Gastrocnemius medialis (tissue), 4 donors: ENCODE measurements around the gene HLA-E. TPM values are rescaled to one million over a fixed set of nuclear protein-coding genes. Genes with fewer than 3 reads are reported as not detected.
"Not testable (repeated sequence)": the region's sequence is repeated elsewhere in the genome, so short reads cannot be mapped to it uniquely, and the experiment has no call there.

Experiments used
- ATAC-seq, 2 donors: fragments of 150-250 bp; one replicate each; pipeline ENCODE4 v1.9.1; 2016
- DNase-seq, 2 donors: peaks; one replicate each; pipeline ENCODE4 v3.0.0-alpha.2; 2019
- H3K27ac ChIP-seq, 4 donors: fragments of 200-600 bp; sonication (generic); 1 replicate in 1 of 4; 2 replicates in 3 of 4; pipeline ENCODE4 v1.5.1; 2016 to 2018; ENCODE audit warnings: mild to moderate bottlenecking in 2 of 4, moderate library complexity in 1 of 4
- H3K27me3 ChIP-seq, 3 donors: fragments of 200-600 bp; sonication (generic) in 2 of 3; 1 replicate in 1 of 3; 2 replicates in 2 of 3; pipeline versions ENCODE4 v1.5.1 to v1.6.0; 2016 to 2019; ENCODE audit warnings: mild to moderate bottlenecking in 1 of 3, moderate library complexity in 1 of 3
- H3K36me3 ChIP-seq, 2 donors: fragments of 200-600 bp; sonication (generic) in 1 of 2; one replicate each; pipeline ENCODE4 v1.5.1; 2017 to 2018
- H3K4me1 ChIP-seq, 2 donors: fragments of 200-600 bp; sonication (generic) in 1 of 2; one replicate each; pipeline ENCODE4 v1.5.1; 2016 to 2017; ENCODE audit warnings: mild to moderate bottlenecking in 2 of 2
- H3K4me3 ChIP-seq, 4 donors: fragments of 200-600 bp; sonication (generic) in 3 of 4; 1 replicate in 1 of 4; 2 replicates in 3 of 4; pipeline ENCODE4 v1.5.1; 2016 to 2019; ENCODE audit warnings: mild to moderate bottlenecking in 2 of 4
- H3K9me3 ChIP-seq, 3 donors: fragments of 200-600 bp; sonication (generic) in 2 of 3; 1 replicate in 1 of 3; 2 replicates in 2 of 3; pipeline ENCODE4 v1.5.1; 2016 to 2019
- CTCF ChIP-seq, 5 experiments: fragments of 450-650 bp in 3 of 5; fragments of 200-600 bp in 2 of 5; sonication (generic) in 2 of 5; IDR thresholded peaks in 4 of 5; conservative IDR thresholded peaks in 1 of 5; 1 replicate in 4 of 5; 2 replicates in 1 of 5; pipeline ENCODE4 v1.5.1; 2016 to 2019; ENCODE audit warnings: antibody characterized with exemption in 5 of 5, mild to moderate bottlenecking in 3 of 5, moderate library complexity in 3 of 5
- POLR2A ChIP-seq, 2 donors: fragments of 450-650 bp; IDR thresholded peaks; one replicate each; pipeline ENCODE4 v1.6.1; 2017; ENCODE audit warnings: antibody characterized with exemption in 2 of 2, mild to moderate bottlenecking in 2 of 2, moderate library complexity in 2 of 2
- in situ Hi-C, 4 donors: fragments of 200-750 bp; cut with MboI; loops; one replicate each; pipeline versions ENCODE4 v1.15.0 to v1.8.0; 2017; ENCODE audit warnings: low sequenced_read_pairs in 4 of 4
- intact Hi-C: fragments of 100-400 bp; cut with DNase I; formaldehyde crosslinking; loops from one replicate; pipeline ENCODE4 v1.15.1; 2023; ENCODE audit warnings: low total_unique reads
- total RNA-seq, 4 donors: library from RNA; depleted of rRNA; stranded (reverse); fragments of >200 nt; gene quantifications; one replicate each; pipeline versions ENCODE4 v1.1.0 to v1.2.3, GENCODE V29; 2016

HLA-E gene
- total RNA-seq, 4 donors from 2014 or later: 135 to 248 (median 157) TPM

GRCh38 chr6:30485236-30485635, 4.1 kb upstream of the HLA-E start:
- peaks cover 0 to 3% of the 10 kb centered on the region in 2 donors for H3K4me1 ChIP-seq
- no peaks in the 10 kb centered on the region for H3K36me3 ChIP-seq
- H3K27ac ChIP-seq: no peak overlapping the region
- in situ Hi-C loops (loop anchor here in 1 of 4 donors (10.0 kb wide), 1 partner anchor 50 kb away; no protein-coding TSS in a partner anchor), intact Hi-C loops (loop anchor here (5.0 kb wide), 3 partner anchors 57 to 187 kb away; partner anchors contain the start of gene DHX16)
- DNase-seq (no peak), ATAC-seq (no peak)
- TF ChIP-seq CTCF (IDR thresholded peaks at IDR 0.05 in 4 of 5, conservative IDR thresholded peaks at IDR 0.05 in 1 of 5) (no peak), POLR2A (IDR thresholded peaks at IDR 0.05) (no peak)
- H3K4me3 ChIP-seq: no peak overlapping the region
- no peaks in the 10 kb centered on the region for H3K9me3 ChIP-seq
- peaks cover 25 to 36% (median 34%) of the 10 kb centered on the region in 3 donors for H3K27me3 ChIP-seq

GRCh38 chr6:30487926-30488325, 1.4 kb upstream of the HLA-E start:
- H3K9me3 ChIP-seq: no peaks in the 10 kb centered on the region
- TF ChIP-seq CTCF (IDR thresholded peaks at IDR 0.05 in 4 of 5, conservative IDR thresholded peaks at IDR 0.05 in 1 of 5): no peak
- ATAC-seq: no peak
- no peak for DNase-seq
- peaks cover 0 to 19% of the 10 kb centered on the region in 2 donors for H3K36me3 ChIP-seq
- intact Hi-C loops: loop anchor here (2.0 to 5.0 kb wide), 4 partner anchors 43 to 184 kb away; partner anchors contain the start of gene DHX16
- in situ Hi-C loops: loop anchor here in 1 of 4 donors (10.0 kb wide), 1 partner anchor 47 kb away; no protein-coding TSS in a partner anchor
- peaks cover 8 to 16% (median 16%) of the 10 kb centered on the region in 3 donors for H3K27me3 ChIP-seq
- H3K27ac ChIP-seq: no peak overlapping the region
- H3K4me1 ChIP-seq: peaks cover 0 to 3% of the 10 kb centered on the region in 2 donors
- no peak overlapping the region for H3K4me3 ChIP-seq

GRCh38 chr6:30488697-30489080, 620 bp upstream of the HLA-E start:
- ATAC-seq, H3K9me3 ChIP-seq, H3K4me1 ChIP-seq, DNase-seq, H3K27me3 ChIP-seq: not testable (repeated sequence)
- intact Hi-C loops (loop anchor here (2.0 to 5.0 kb wide), 4 partner anchors 42 to 184 kb away; partner anchors contain the start of gene DHX16), in situ Hi-C loops (loop anchor here in 1 of 4 donors (10.0 kb wide), 1 partner anchor 46 kb away; no protein-coding TSS in a partner anchor)
- Histone ChIP-seq H3K4me3 (peak overlapping the region; percentile 55 to 91 (median 76)), H3K36me3 (peaks cover 0 to 23% of the 10 kb centered on the region in 2 donors), H3K27ac (peak overlapping the region; percentile 76 to 95 (median 82))

GRCh38 chr6:30490026-30490876, 942 bp downstream of the HLA-E start:
- peaks cover 0 to 23% of the 10 kb centered on the region in 2 donors for H3K36me3 ChIP-seq
- in situ Hi-C loops: no loop called here

GRCh38 chr6:30491291-30491953, 2.1 kb downstream of the HLA-E start:
- intact Hi-C loops, H3K4me1 ChIP-seq, in situ Hi-C loops: not testable (repeated sequence)

More at GRCh38 chr6:30490026-30490876, 942 bp downstream of the HLA-E start:
- H3K9me3 ChIP-seq: no peaks in the 10 kb centered on the region
- peak; percentile 35 to 38 for ATAC-seq
- peaks cover 5 to 10% (median 9%) of the 10 kb centered on the region in 3 donors for H3K27me3 ChIP-seq
- H3K4me3 ChIP-seq: peak overlapping the region; percentile 55 to 91 (median 76)
- TF ChIP-seq POLR2A (IDR thresholded peaks at IDR 0.05): no peak
- no peak for TF ChIP-seq CTCF (IDR thresholded peaks at IDR 0.05 in 4 of 5, conservative IDR thresholded peaks at IDR 0.05 in 1 of 5)
- intact Hi-C loops: no loop called here
- peak overlapping the region; percentile 77 to 95 (median 86) for H3K27ac ChIP-seq
- DNase-seq: peak; percentile 15 to 44
- peaks cover 0 to 3% of the 10 kb centered on the region in 2 donors for H3K4me1 ChIP-seq

More at GRCh38 chr6:30491291-30491953, 2.1 kb downstream of the HLA-E start:
- Histone ChIP-seq H3K27ac (peak overlapping the region; percentile 77 to 95 (median 86)), H3K36me3 (peaks cover 0 to 23% of the 10 kb centered on the region in 2 donors), H3K4me3 (peak overlapping the region; percentile 55 to 91 (median 76))
- H3K9me3 ChIP-seq, DNase-seq, ATAC-seq, H3K27me3 ChIP-seq: not testable (repeated sequence)
